Astrocyte (in vitro differentiated cells and primary cell): Measurements from ENCODE around the gene VWC2L.

Experiments used
- EZH2 ChIP-seq: IDR thresholded peaks from 2 replicates; pipeline ENCODE4 v1.6.1; 2012; ENCODE audit warnings: mild to moderate bottlenecking, low read length, inconsistent platforms; ENCODE audit not compliant: insufficient read depth
- TF ChIP-seq, protein P1 (sequence below): IDR thresholded peaks from 2 replicates; pipeline ENCODE4 v1.5.1; 2011; ENCODE audit warnings: low read depth, mild to moderate bottlenecking, inconsistent platforms, low read length, moderate library complexity; ENCODE audit not compliant: insufficient read depth

DNA sequence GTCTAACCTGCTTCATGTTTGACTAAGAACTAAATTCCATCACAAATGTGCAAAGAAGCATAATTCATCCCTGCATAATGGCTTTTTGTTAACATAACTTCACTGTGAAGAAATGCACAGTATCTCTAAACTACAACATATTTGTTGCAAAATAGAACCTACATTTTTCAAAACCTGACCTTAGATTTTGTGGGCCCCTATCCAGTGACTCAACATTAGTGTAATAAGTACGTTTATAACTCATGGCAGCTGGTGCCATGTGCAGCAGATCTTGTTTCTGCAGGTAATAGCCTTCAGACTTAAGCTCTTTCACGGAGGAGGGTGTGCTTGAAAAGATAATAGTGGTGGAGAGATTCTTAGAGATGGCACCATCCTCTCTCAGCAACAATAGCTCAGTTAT, 28.6 kb upstream of the VWC2L start:
- TF ChIP-seq, protein P1, sequence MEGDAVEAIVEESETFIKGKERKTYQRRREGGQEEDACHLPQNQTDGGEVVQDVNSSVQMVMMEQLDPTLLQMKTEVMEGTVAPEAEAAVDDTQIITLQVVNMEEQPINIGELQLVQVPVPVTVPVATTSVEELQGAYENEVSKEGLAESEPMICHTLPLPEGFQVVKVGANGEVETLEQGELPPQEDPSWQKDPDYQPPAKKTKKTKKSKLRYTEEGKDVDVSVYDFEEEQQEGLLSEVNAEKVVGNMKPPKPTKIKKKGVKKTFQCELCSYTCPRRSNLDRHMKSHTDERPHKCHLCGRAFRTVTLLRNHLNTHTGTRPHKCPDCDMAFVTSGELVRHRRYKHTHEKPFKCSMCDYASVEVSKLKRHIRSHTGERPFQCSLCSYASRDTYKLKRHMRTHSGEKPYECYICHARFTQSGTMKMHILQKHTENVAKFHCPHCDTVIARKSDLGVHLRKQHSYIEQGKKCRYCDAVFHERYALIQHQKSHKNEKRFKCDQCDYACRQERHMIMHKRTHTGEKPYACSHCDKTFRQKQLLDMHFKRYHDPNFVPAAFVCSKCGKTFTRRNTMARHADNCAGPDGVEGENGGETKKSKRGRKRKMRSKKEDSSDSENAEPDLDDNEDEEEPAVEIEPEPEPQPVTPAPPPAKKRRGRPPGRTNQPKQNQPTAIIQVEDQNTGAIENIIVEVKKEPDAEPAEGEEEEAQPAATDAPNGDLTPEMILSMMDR = no peak
- no peak for TF ChIP-seq EZH2
